Measurements from ENCODE around the gene NPB. TPM values are rescaled to one million over a fixed set of nuclear protein-coding genes. Genes with fewer than 3 reads are reported as not detected.

Gene NPB
- total RNA-seq, 1 donor from 2014 or later: 0.31 TPM

GRCh38 chr17:81905993-81906392, 4.0 kb downstream of the NPB start:
- intact Hi-C loops (cut with micrococcal nuclease): no loop called here
- Mint-ChIP-seq H3K4me3 (no peak overlapping the region), H3K9me3 (no peaks in the 10 kb centered on the region), H3K27me3 (ENCODE audit: insufficient read depth) (peaks cover under 1% of the 10 kb centered on the region), H3K36me3 (ENCODE audit: low read depth) (peaks cover 7% of the 10 kb centered on the region), H3K27ac (no peak overlapping the region), H3K4me1 (ENCODE audit: low read depth) (peaks cover 9% of the 10 kb centered on the region)
- no peak for DNase-seq (ENCODE audit: low spot score)

DNA sequence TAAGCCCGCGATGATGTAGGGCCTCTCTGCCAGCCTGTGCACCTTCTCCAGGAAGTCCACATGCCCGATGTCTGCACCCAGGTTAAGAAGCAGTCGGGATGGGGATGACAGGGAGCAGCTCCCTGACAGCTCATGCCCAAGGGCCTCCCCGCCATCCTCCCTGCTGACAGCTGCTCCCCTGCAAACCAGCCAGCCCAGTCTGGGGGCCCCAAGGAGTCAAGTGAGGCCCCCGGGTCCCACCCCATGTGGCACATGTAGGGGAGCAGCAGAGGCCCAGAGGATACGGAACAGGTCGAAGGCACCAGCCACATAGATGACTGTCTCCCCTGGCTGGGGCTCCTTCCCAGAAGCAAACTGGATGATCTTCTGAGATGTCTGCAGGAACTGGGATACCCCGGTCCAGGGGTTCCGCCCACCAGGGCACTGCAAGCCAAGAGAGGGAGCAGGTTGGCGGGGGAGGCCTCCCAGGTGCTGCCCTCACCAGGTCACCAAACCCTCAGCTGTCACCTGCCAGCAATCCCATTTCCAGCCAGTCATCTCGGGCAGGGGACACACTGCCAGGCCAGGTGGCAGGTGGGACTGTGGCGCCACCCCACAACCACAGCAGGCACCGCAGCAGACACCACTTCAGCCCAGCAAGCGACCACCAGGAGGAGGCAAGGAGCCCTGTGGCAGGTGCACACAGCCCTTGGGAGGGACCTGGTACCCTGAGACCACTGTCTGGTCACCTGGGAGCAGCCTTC, 4.6 kb downstream of the NPB start:
- no peaks in the 10 kb centered on the region for H3K27me3 Mint-ChIP-seq (ENCODE audit: insufficient read depth)
- no peak for DNase-seq (ENCODE audit: low spot score)
- H3K36me3 Mint-ChIP-seq (ENCODE audit: low read depth): peaks cover 5% of the 10 kb centered on the region

GRCh38 chr17:81907219-81908145, 5.4 kb downstream of the NPB start:
- peaks cover 7% of the 10 kb centered on the region for H3K36me3 Mint-ChIP-seq (ENCODE audit: low read depth)
- intact Hi-C loops (cut with micrococcal nuclease): no loop called here
- no peaks in the 10 kb centered on the region for H3K27me3 Mint-ChIP-seq (ENCODE audit: insufficient read depth)
- no peak overlapping the region for H3K4me3 Mint-ChIP-seq
- no peaks in the 10 kb centered on the region for H3K9me3 Mint-ChIP-seq
- H3K4me1 Mint-ChIP-seq (ENCODE audit: low read depth): peaks cover 13% of the 10 kb centered on the region
- no peak overlapping the region for H3K27ac Mint-ChIP-seq
- DNase-seq (ENCODE audit: low spot score): no peak

More for the DNA sequence above, 4.6 kb downstream of the NPB start:
- Mint-ChIP-seq H3K9me3 (no peaks in the 10 kb centered on the region), H3K4me1 (ENCODE audit: low read depth) (peaks cover 6% of the 10 kb centered on the region), H3K4me3 (no peak overlapping the region), H3K27ac (no peak overlapping the region)
- intact Hi-C loops (cut with micrococcal nuclease): no loop called here

DNA sequence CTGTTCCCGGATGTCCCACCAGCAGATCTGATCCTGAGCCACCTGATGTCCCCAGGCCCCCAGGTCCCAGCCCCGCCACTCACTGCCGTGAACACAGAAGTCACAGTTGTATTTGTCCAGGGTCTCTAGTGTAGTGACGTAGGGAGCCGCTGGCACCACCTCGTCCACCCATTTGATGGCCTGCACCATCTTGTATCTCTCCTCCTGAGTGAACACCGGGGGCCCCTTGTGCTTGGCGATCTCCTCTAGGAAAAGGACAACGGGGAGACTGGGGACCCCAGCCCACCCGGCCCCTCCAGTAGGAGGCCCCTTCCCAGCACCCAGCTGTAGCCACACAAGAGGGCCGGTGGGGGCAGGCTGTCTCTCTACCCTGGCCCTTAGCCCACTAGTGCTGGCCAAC, 6.8 kb downstream of the NPB start:
- Mint-ChIP-seq H3K4me1 (ENCODE audit: low read depth) (peaks cover 19% of the 10 kb centered on the region), H3K4me3 (peak overlapping the region; percentile 88), H3K27me3 (ENCODE audit: insufficient read depth) (no peaks in the 10 kb centered on the region), H3K9me3 (no peaks in the 10 kb centered on the region), H3K27ac (no peak overlapping the region), H3K36me3 (ENCODE audit: low read depth) (peaks cover 14% of the 10 kb centered on the region)
- intact Hi-C loops (cut with micrococcal nuclease): no loop called here
- DNase-seq (ENCODE audit: low spot score): no peak

DNA sequence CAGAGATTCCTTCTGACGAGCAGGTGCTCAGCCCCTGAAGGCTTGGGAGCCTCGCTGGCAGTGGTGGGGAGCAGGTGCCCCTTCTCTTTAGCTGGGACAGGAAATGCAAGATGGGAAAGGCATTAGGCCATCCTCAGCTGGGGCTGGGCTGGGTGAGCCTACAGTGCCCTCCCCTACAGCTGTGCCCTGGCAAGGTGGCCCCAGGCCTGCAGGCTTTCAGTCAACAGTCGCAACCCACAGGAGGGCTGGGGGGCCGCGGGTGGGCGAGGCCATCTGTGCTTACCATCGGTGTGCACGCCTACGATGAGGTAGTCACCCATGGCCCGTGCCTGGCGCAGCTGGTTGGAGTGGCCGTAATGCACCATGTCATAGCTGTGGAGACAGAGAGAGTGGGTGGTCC, 7.2 kb downstream of the NPB start:
- peaks cover 19% of the 10 kb centered on the region for H3K4me1 Mint-ChIP-seq (ENCODE audit: low read depth)
- peak overlapping the region; percentile 23 for H3K27ac Mint-ChIP-seq
- H3K36me3 Mint-ChIP-seq (ENCODE audit: low read depth): peaks cover 14% of the 10 kb centered on the region
- intact Hi-C loops (cut with micrococcal nuclease): no loop called here
- no peak for DNase-seq (ENCODE audit: low spot score)
- H3K4me3 Mint-ChIP-seq: peak overlapping the region; percentile 88
- no peaks in the 10 kb centered on the region for H3K9me3 Mint-ChIP-seq
- H3K27me3 Mint-ChIP-seq (ENCODE audit: insufficient read depth): no peaks in the 10 kb centered on the region

GRCh38 chr17:81909966-81910839, 8.2 kb downstream of the NPB start:
- DNase-seq (ENCODE audit: low spot score): no peak
- Mint-ChIP-seq H3K9me3 (no peaks in the 10 kb centered on the region), H3K36me3 (ENCODE audit: low read depth) (peaks cover 17% of the 10 kb centered on the region), H3K27ac (peak overlapping the region; percentile 48), H3K4me1 (ENCODE audit: low read depth) (peaks cover 19% of the 10 kb centered on the region), H3K27me3 (ENCODE audit: insufficient read depth) (no peaks in the 10 kb centered on the region), H3K4me3 (peak overlapping the region; percentile 88)
- intact Hi-C loops (cut with micrococcal nuclease): loop anchor here (2.0 kb wide), 2 partner anchors 17 to 19 kb away; partner anchors contain the start of genes ALYREF, ANAPC11 and MAFG

DNA sequence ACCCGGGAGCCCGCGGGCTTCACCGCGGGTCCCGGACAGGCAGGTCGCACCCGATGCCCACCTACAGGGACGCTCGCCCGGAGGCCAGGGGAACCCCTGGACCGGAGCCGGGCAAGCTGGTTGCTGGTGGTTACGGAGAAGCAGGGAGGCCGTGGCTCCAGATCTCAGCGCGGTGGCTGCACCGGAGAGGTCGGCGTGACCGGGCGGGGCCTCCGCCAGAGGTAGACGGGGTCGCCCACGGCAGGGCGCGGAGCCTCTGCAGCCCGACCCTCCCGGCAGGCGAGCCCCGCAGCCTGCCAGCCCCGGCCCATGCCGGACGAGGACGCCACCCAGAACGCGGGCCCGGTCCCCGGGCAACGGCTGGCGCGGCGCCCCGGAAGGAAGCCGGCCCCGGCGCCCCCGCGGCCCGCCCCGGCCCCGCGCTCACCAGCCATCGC, 8.8 kb downstream of the NPB start:
- H3K4me3 Mint-ChIP-seq: peak overlapping the region; percentile 88
- H3K27me3 Mint-ChIP-seq (ENCODE audit: insufficient read depth): no peaks in the 10 kb centered on the region
- H3K27ac Mint-ChIP-seq: peak overlapping the region; percentile 48
- intact Hi-C loops (cut with micrococcal nuclease): loop anchor here (1.0 to 2.0 kb wide), 4 partner anchors 16 to 79 kb away; partner anchors contain the start of genes ALYREF, ANAPC11, MAFG and P4HB
- H3K9me3 Mint-ChIP-seq: no peaks in the 10 kb centered on the region
- H3K4me1 Mint-ChIP-seq (ENCODE audit: low read depth): peaks cover 21% of the 10 kb centered on the region
- H3K36me3 Mint-ChIP-seq (ENCODE audit: low read depth): peaks cover 18% of the 10 kb centered on the region
- no peak for DNase-seq (ENCODE audit: low spot score)

DNA sequence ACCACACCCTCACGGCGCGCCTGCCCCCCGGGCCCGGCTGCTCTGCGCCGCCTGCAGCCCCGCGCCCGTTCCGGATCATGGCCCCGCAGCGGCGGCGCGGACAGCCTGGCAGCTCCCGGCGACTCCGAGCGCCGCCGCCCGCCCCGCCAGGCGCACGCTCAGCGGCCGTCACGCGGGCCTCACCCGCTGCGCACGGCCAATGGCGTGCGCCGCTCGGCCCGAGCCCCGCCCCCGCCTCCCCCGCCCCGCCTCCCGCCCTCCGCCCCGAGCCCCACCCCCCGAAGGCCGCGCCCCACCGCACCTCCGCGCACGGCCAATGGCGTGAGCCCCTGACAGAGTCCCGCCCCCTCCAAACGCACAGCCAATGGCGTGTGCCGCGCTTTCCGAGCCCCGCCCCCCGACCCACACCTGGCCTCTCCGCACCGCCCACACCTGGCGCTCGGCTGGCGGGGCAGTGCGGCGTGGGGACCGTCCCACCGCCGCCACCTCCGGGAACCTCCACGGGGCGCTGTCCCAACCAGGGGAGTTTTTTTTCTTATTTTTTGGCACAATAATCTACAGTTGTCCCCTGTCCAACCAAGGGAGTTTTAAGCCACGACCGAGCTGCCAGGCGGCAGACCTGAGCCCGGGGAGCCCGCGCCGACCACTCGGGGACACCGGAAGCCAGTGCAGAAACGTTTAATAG, 9.4 kb downstream of the NPB start, which contains the start of gene PCYT2:
Gene PCYT2, minus strand, starts transcription at position 123 of the 685 bp plus-strand sequence. Its CDS starts 44 bp downstream, at position 79.
- Mint-ChIP-seq H3K36me3 (ENCODE audit: low read depth) (peaks cover 22% of the 10 kb centered on the region), H3K4me3 (peak within 1 kb of the TSS; percentile 88), H3K27me3 (ENCODE audit: insufficient read depth) (no peaks in the 10 kb centered on the region), H3K4me1 (ENCODE audit: low read depth) (peaks cover 26% of the 10 kb centered on the region), H3K27ac (peak within 1 kb of the TSS; percentile 61), H3K9me3 (no peaks in the 10 kb centered on the region)
- intact Hi-C loops (cut with micrococcal nuclease): loop anchor here (1.0 to 2.0 kb wide), 4 partner anchors 15 to 79 kb away; partner anchors contain the start of genes ALYREF, ANAPC11, MAFG and P4HB
- DNase-seq (ENCODE audit: low spot score): peak; percentile 91

GRCh38 chr17:81911969-81912368, 9.9 kb downstream of the NPB start:
- Mint-ChIP-seq H3K27ac (peak overlapping the region; percentile 61), H3K4me1 (ENCODE audit: low read depth) (peaks cover 30% of the 10 kb centered on the region), H3K27me3 (ENCODE audit: insufficient read depth) (no peaks in the 10 kb centered on the region), H3K36me3 (ENCODE audit: low read depth) (peaks cover 24% of the 10 kb centered on the region), H3K9me3 (no peaks in the 10 kb centered on the region), H3K4me3 (peak overlapping the region; percentile 71)
- DNase-seq (ENCODE audit: low spot score): no peak
- intact Hi-C loops (cut with micrococcal nuclease): loop anchor here (1.0 to 2.0 kb wide), 4 partner anchors 15 to 80 kb away; partner anchors contain the start of genes ALYREF, ANAPC11, MAFG and P4HB

GRCh38 chr17:81912441-81913309, 10.6 kb downstream of the NPB start:
- intact Hi-C loops (cut with micrococcal nuclease): no loop called here
- Mint-ChIP-seq H3K27ac (peak overlapping the region; percentile 32), H3K4me1 (ENCODE audit: low read depth) (peaks cover 34% of the 10 kb centered on the region), H3K4me3 (peak overlapping the region; percentile 47), H3K36me3 (ENCODE audit: low read depth) (peaks cover 29% of the 10 kb centered on the region), H3K9me3 (no peaks in the 10 kb centered on the region), H3K27me3 (ENCODE audit: insufficient read depth) (no peaks in the 10 kb centered on the region)
- no peak for DNase-seq (ENCODE audit: low spot score)

All from activated T-helper 1 cell treated with anti-CD3 and anti-CD28 coated beads, Interleukin-12 subunit alpha, Interleukin-12 subunit beta, Interleukin-2, Interleukin-4 antibody, amounts not matched to agents 30 ng/mL and 10 ng/mL and 1 ng/mL, durations not matched to agents 14 hours and 24 hours and 36 hours (primary cell).